T-helper 1 cell treated with Interleukin-12 subunit alpha and Interleukin-12 subunit beta and Interleukin-4 antibody, amounts not matched to agents 30 μg/mL and 1 μg/mL, for 36 hours (primary cell): ENCODE results near the gene EVX1.

ENCODE experiments used
- H3K27ac Mint-ChIP-seq: one replicate; pipeline ENCODE4 v1.8.0; 2021; ENCODE audit warnings: mild to moderate bottlenecking, mixed read lengths
- H3K27me3 Mint-ChIP-seq: one replicate; pipeline ENCODE4 v1.8.0; 2021; ENCODE audit warnings: low read depth, mixed read lengths
- H3K36me3 Mint-ChIP-seq: one replicate; pipeline ENCODE4 v1.8.0; 2021; ENCODE audit warnings: low read depth, mixed read lengths
- H3K4me1 Mint-ChIP-seq: one replicate; pipeline ENCODE4 v1.8.0; 2021; ENCODE audit warnings: low read depth, mixed read lengths
- H3K4me3 Mint-ChIP-seq: one replicate; pipeline ENCODE4 v1.8.0; 2021; ENCODE audit warnings: mild to moderate bottlenecking, moderate library complexity, mixed read lengths
- H3K9me3 Mint-ChIP-seq: one replicate; pipeline ENCODE4 v1.8.0; 2021; ENCODE audit warnings: mixed read lengths

EVX1 gene

GRCh38 chr7:27242555-27243339 lies at the start of gene EVX1:
TSS of gene EVX1 (plus strand) at chr7:27242802. CDS start at chr7:27243031, 229 bp downstream.
- peaks cover 83% of the 10 kb centered on the region for H3K27me3 Mint-ChIP-seq
- no peaks in the 10 kb centered on the region for H3K4me1 Mint-ChIP-seq
- H3K4me3 Mint-ChIP-seq: no peak within 1 kb of the TSS
- H3K27ac Mint-ChIP-seq: peak within 1 kb of the TSS; percentile 70
- H3K36me3 Mint-ChIP-seq: peaks cover 5% of the 10 kb centered on the region
- no peaks in the 10 kb centered on the region for H3K9me3 Mint-ChIP-seq

- no peak overlapping the region for H3K27ac Mint-ChIP-seq
- H3K36me3 Mint-ChIP-seq: peaks cover 6% of the 10 kb centered on the region
- H3K4me3 Mint-ChIP-seq: no peak overlapping the region
- no peaks in the 10 kb centered on the region for H3K9me3 Mint-ChIP-seq
- peaks cover 89% of the 10 kb centered on the region for H3K27me3 Mint-ChIP-seq
- H3K4me1 Mint-ChIP-seq: peaks cover 11% of the 10 kb centered on the region
These were observed 49.1 kb upstream of the EVX1 start for GRCh38 chr7:27193335-27194001.

GRCh38 chr7:27194002-27194352 lies 48.6 kb upstream of the EVX1 start:
- Mint-ChIP-seq H3K27me3 (peaks cover 89% of the 10 kb centered on the region), H3K4me1 (peaks cover 8% of the 10 kb centered on the region)

GRCh38 chr7:27194686-27195379 lies 47.8 kb upstream of the EVX1 start:
- Mint-ChIP-seq H3K4me1 (peaks cover 5% of the 10 kb centered on the region), H3K27me3 (peaks cover 83% of the 10 kb centered on the region), H3K9me3 (no peaks in the 10 kb centered on the region), H3K4me3 (no peak overlapping the region), H3K36me3 (peaks cover 6% of the 10 kb centered on the region), H3K27ac (no peak overlapping the region)

More at GRCh38 chr7:27194002-27194352, 48.6 kb upstream of the EVX1 start:
- Mint-ChIP-seq H3K27ac (no peak overlapping the region), H3K36me3 (peaks cover 6% of the 10 kb centered on the region), H3K4me3 (no peak overlapping the region), H3K9me3 (no peaks in the 10 kb centered on the region)

- H3K27me3 Mint-ChIP-seq: peaks cover 79% of the 10 kb centered on the region
- peaks cover 10% of the 10 kb centered on the region for H3K4me1 Mint-ChIP-seq
- H3K36me3 Mint-ChIP-seq: no peaks in the 10 kb centered on the region
- H3K9me3 Mint-ChIP-seq: no peaks in the 10 kb centered on the region
- H3K4me3 Mint-ChIP-seq: no peak overlapping the region
- no peak overlapping the region for H3K27ac Mint-ChIP-seq
These were observed 46.3 kb upstream of the EVX1 start for GRCh38 chr7:27196287-27196767.

GRCh38 chr7:27197137-27198042 lies 45.2 kb upstream of the EVX1 start:
- Mint-ChIP-seq H3K36me3 (no peaks in the 10 kb centered on the region), H3K4me1 (peaks cover 11% of the 10 kb centered on the region), H3K4me3 (no peak overlapping the region), H3K9me3 (no peaks in the 10 kb centered on the region), H3K27me3 (peaks cover 80% of the 10 kb centered on the region), H3K27ac (no peak overlapping the region)

GRCh38 chr7:27198138-27198841 lies 44.3 kb upstream of the EVX1 start:
- Mint-ChIP-seq H3K4me3 (no peak overlapping the region), H3K27me3 (peaks cover 87% of the 10 kb centered on the region), H3K36me3 (no peaks in the 10 kb centered on the region), H3K4me1 (peaks cover 9% of the 10 kb centered on the region), H3K27ac (peak overlapping the region; percentile 82), H3K9me3 (no peaks in the 10 kb centered on the region)

GRCh38 chr7:27198871-27199801 lies 43.5 kb upstream of the EVX1 start:
- peak overlapping the region; percentile 82 for H3K27ac Mint-ChIP-seq

GRCh38 chr7:27199849-27200760 lies 42.5 kb upstream of the EVX1 start, which contains the start of gene HOXA13:
TSS of gene HOXA13 (minus strand) at chr7:27200091. CDS start at chr7:27200077, 14 bp downstream.
- Mint-ChIP-seq H3K4me3 (peak within 1 kb of the TSS; percentile 7), H3K36me3 (no peaks in the 10 kb centered on the region), H3K4me1 (peaks cover 9% of the 10 kb centered on the region), H3K27ac (peak within 1 kb of the TSS; percentile 82), H3K27me3 (peaks cover 86% of the 10 kb centered on the region), H3K9me3 (no peaks in the 10 kb centered on the region)

More at GRCh38 chr7:27198871-27199801, 43.5 kb upstream of the EVX1 start:
- H3K4me1 Mint-ChIP-seq: peaks cover 9% of the 10 kb centered on the region
- peaks cover 87% of the 10 kb centered on the region for H3K27me3 Mint-ChIP-seq
- no peak overlapping the region for H3K4me3 Mint-ChIP-seq
- H3K9me3 Mint-ChIP-seq: no peaks in the 10 kb centered on the region
- no peaks in the 10 kb centered on the region for H3K36me3 Mint-ChIP-seq

GRCh38 chr7:27200761-27201579 lies 41.6 kb upstream of the EVX1 start:
- Mint-ChIP-seq H3K9me3 (no peaks in the 10 kb centered on the region), H3K27me3 (peaks cover 87% of the 10 kb centered on the region), H3K27ac (peak overlapping the region; percentile 72), H3K4me1 (peaks cover 12% of the 10 kb centered on the region), H3K36me3 (no peaks in the 10 kb centered on the region), H3K4me3 (peak overlapping the region; percentile 7)

GRCh38 chr7:27201580-27202017 lies 41.0 kb upstream of the EVX1 start:
- H3K27me3 Mint-ChIP-seq: peaks cover 88% of the 10 kb centered on the region
- peaks cover 12% of the 10 kb centered on the region for H3K4me1 Mint-ChIP-seq
- no peaks in the 10 kb centered on the region for H3K9me3 Mint-ChIP-seq
- H3K4me3 Mint-ChIP-seq: no peak overlapping the region
- no peaks in the 10 kb centered on the region for H3K36me3 Mint-ChIP-seq
- no peak overlapping the region for H3K27ac Mint-ChIP-seq
